Measurements from ENCODE around the gene GRID2.

DNA sequence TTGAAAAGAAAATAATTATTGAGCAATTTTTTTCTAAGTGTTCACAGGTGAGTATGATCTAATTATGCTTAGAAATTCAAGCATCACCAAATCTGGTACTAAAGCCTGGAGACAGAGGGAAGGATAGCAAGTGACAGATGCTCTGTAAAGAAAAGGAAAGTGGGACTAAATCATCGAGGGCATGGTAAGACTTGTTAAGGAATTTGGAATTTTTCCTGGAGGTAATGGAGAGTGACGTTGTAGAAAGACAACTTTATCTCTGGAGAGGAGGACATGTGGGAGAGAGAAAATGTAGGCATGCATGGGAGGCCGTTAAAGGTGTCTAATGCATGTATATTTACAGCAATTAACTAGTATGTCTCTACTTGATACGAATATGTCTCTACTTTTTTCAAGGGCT lies 1191.6 kb downstream of the GRID2 start:
- TF ChIP-seq POLR2AphosphoS5 (IDR thresholded peaks at IDR 0.05; ENCODE audit: low read depth, low read length): no peak
- TF ChIP-seq SIN3A (IDR thresholded peaks at IDR 0.05; ENCODE audit: borderline replicate concordance, insufficient read depth, low read length): no peak
